ENCODE results near the gene FOXF2.

FOXF2 gene

DNA sequence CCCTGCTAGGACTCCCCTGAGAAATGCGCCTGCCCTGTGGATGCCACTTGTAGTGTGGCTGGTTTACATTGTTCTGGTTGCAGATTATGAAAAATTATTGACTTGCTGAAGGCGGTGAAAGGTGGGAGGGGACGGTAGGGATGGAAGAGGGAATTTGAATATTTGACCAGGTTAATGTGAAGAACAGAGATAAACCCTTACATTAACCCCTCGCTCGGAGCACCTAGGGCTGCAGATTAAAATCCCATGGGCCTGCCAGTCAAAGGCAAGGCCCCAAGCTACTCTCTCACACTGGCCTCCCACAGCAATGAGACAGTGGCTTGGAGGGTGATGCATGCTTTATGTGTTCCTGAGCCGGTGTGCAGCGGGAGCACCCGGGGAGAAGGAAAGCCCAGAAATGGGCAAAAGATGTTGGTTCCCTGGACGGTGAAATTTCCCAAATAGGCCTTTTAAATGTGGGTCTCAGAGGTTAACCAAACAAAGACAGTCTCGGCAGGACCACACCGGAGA is 2.5 kb downstream of the FOXF2 start:
- no peaks in the 10 kb centered on the region for H3K79me2 ChIP-seq (ENCODE audit: control insufficient read depth, insufficient read depth, low read length)
- H3K36me3 ChIP-seq (ENCODE audit: control insufficient read depth, insufficient read depth, low read length): no peaks in the 10 kb centered on the region
- H2BK120ac ChIP-seq (ENCODE audit: low read depth, low read length): no peak overlapping the region
- no peak for DNase-seq
- H3K4me1 ChIP-seq (ENCODE audit: control insufficient read depth, low read depth, low read length): no peaks in the 10 kb centered on the region
- H3K4ac ChIP-seq (ENCODE audit: low read depth, low read length): no peak overlapping the region
- no peak overlapping the region for H3K56ac ChIP-seq (ENCODE audit: low read length)
- H2BK15ac ChIP-seq (replicated peaks; ENCODE audit: low read depth): no peak overlapping the region
- WGBS (ENCODE audit: extremely low coverage, insufficient coverage, low lambda C conversion rate): no CpG with 5 or more reads among the region's 11 CpGs
- H3K4me2 ChIP-seq (ENCODE audit: low read length): no peak overlapping the region
- no peak overlapping the region for H2AK5ac ChIP-seq (ENCODE audit: low read length)
- peaks cover 74% of the 10 kb centered on the region for H3K27me3 ChIP-seq (ENCODE audit: insufficient read depth, low read length, poor library complexity)
- no peak overlapping the region for H3K9ac ChIP-seq (ENCODE audit: low read length)
- H3K23ac ChIP-seq (ENCODE audit: low read length): no peak overlapping the region
- H2BK5ac ChIP-seq (ENCODE audit: low read length): no peak overlapping the region
- H4K8ac ChIP-seq (ENCODE audit: low read depth, low read length): no peak overlapping the region
- no peaks in the 10 kb centered on the region for H3K79me1 ChIP-seq (ENCODE audit: low read length)
- no peak overlapping the region for H3K18ac ChIP-seq (ENCODE audit: low read length)
- no peak overlapping the region for H4K5ac ChIP-seq (ENCODE audit: low read length)
- no peak overlapping the region for H3K4me3 ChIP-seq (ENCODE audit: low read length)
- no peak overlapping the region for H3K27ac ChIP-seq (ENCODE audit: low read depth, low read length)

DNA sequence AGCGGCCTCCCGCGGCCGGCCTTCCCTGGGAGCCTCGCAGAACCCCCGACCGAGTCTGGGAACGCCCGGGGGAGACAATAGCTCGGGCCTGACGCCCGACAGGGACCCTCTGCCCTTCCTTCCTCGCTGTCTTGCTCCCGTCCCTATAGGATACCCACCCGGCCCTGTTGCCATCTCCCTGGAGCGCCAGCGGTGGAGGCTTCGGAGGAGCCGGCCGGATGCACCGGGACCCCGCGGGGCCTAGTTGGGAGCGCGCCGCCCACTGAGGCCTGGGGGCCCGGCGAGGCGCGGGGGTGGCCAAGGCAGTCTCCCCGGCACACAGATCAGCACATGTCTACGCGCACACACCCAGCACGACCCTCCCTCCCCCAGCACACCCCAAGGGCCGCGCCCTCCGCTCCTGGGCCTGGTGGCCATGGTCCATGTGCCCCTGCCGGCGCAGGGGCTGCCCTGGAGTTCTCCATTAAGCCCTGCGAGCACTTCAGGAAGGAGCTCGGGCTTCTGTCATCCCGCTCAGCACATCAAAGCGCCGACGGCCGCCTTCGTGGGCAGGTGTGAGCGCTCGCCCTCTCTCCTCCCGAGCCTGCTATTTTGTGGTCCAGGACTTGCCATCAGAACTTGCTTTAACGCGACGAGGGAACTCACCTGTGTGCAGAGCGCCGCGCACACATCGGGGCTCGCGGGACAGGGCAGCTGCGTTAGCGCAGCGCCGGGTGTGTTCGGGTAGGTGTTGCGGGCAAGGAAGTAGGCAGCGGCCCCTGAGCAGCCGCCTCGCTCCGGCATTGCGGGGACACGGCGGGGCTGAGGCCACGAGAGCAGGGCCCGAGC is 3.7 kb downstream of the FOXF2 start:
- no peak overlapping the region for H2BK5ac ChIP-seq (ENCODE audit: low read length)
- H4K5ac ChIP-seq (ENCODE audit: low read length): no peak overlapping the region
- H3K36me3 ChIP-seq (ENCODE audit: control insufficient read depth, insufficient read depth, low read length): no peaks in the 10 kb centered on the region
- no CpG with 5 or more reads among the region's 74 CpGs for WGBS (ENCODE audit: extremely low coverage, insufficient coverage, low lambda C conversion rate)
- H3K23ac ChIP-seq (ENCODE audit: low read length): peak overlapping the region; percentile 45
- H2BK120ac ChIP-seq (ENCODE audit: low read depth, low read length): no peak overlapping the region
- H3K27me3 ChIP-seq (ENCODE audit: insufficient read depth, low read length, poor library complexity): peaks cover 69% of the 10 kb centered on the region
- H3K79me2 ChIP-seq (ENCODE audit: control insufficient read depth, insufficient read depth, low read length): no peaks in the 10 kb centered on the region
- H2BK15ac ChIP-seq (replicated peaks; ENCODE audit: low read depth): no peak overlapping the region
- no peak overlapping the region for H3K4me3 ChIP-seq (ENCODE audit: low read length)
- H2AK5ac ChIP-seq (ENCODE audit: low read length): no peak overlapping the region
- no peaks in the 10 kb centered on the region for H3K79me1 ChIP-seq (ENCODE audit: low read length)
- no peaks in the 10 kb centered on the region for H3K4me1 ChIP-seq (ENCODE audit: control insufficient read depth, low read depth, low read length)
- no peak overlapping the region for H4K8ac ChIP-seq (ENCODE audit: low read depth, low read length)
- H3K56ac ChIP-seq (ENCODE audit: low read length): peak overlapping the region; percentile 60
- H3K9ac ChIP-seq (ENCODE audit: low read length): no peak overlapping the region
- no peak for DNase-seq
- no peak overlapping the region for H3K27ac ChIP-seq (ENCODE audit: low read depth, low read length)
- peak overlapping the region; percentile 27 for H3K4me2 ChIP-seq (ENCODE audit: low read length)
- no peak overlapping the region for H3K18ac ChIP-seq (ENCODE audit: low read length)
- no peak overlapping the region for H3K4ac ChIP-seq (ENCODE audit: low read depth, low read length)

DNA sequence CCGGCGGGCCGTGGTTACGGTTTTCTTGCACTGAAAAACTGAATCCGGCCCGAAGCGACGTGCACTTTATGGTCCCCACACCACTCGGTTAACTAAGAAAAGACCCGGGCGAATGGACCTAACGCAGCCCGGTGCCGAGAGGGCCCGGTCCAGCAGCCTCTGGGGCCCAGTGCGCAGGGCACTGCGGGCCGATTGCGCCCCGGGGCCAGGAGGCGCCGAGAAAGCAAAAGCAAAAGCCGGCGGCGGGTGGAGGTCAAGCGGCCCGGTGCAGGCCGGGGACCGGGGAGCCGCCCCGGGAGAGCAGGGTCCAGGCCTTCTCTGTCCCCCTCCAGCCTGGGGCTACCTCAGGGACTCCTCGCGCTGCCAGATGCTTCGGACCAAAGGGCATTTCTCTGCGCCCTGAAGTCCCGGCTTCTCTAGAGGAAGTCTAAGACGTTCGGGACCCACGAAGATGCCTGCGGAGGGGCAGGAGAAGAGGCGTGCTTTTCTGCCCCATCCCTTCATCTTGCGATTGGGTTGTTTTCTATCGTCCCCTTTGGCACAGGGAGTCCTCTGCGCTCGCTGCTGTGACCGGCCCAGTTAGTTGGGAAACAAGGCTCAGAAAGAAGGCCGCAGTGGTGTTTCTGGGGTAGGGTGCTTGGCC is 4.4 kb downstream of the FOXF2 start:
- Histone ChIP-seq H3K79me2 (ENCODE audit: control insufficient read depth, insufficient read depth, low read length) (no peaks in the 10 kb centered on the region), H3K9ac (ENCODE audit: low read length) (no peak overlapping the region), H3K27ac (ENCODE audit: low read depth, low read length) (no peak overlapping the region), H3K56ac (ENCODE audit: low read length) (no peak overlapping the region), H4K8ac (ENCODE audit: low read depth, low read length) (no peak overlapping the region), H3K23ac (ENCODE audit: low read length) (no peak overlapping the region), H3K4me2 (ENCODE audit: low read length) (no peak overlapping the region), H3K18ac (ENCODE audit: low read length) (no peak overlapping the region), H3K4ac (ENCODE audit: low read depth, low read length) (no peak overlapping the region), H2BK120ac (ENCODE audit: low read depth, low read length) (no peak overlapping the region), H2AK5ac (ENCODE audit: low read length) (no peak overlapping the region), H2BK15ac (replicated peaks; ENCODE audit: low read depth) (no peak overlapping the region), H3K4me3 (ENCODE audit: low read length) (no peak overlapping the region), H3K79me1 (ENCODE audit: low read length) (no peaks in the 10 kb centered on the region), H3K27me3 (ENCODE audit: insufficient read depth, low read length, poor library complexity) (peaks cover 63% of the 10 kb centered on the region), H3K36me3 (ENCODE audit: control insufficient read depth, insufficient read depth, low read length) (no peaks in the 10 kb centered on the region), H4K5ac (ENCODE audit: low read length) (no peak overlapping the region), H3K4me1 (ENCODE audit: control insufficient read depth, low read depth, low read length) (no peaks in the 10 kb centered on the region), H2BK5ac (ENCODE audit: low read length) (no peak overlapping the region)
- DNase-seq: no peak
- no CpG with 5 or more reads among the region's 47 CpGs for WGBS (ENCODE audit: extremely low coverage, insufficient coverage, low lambda C conversion rate)

DNA sequence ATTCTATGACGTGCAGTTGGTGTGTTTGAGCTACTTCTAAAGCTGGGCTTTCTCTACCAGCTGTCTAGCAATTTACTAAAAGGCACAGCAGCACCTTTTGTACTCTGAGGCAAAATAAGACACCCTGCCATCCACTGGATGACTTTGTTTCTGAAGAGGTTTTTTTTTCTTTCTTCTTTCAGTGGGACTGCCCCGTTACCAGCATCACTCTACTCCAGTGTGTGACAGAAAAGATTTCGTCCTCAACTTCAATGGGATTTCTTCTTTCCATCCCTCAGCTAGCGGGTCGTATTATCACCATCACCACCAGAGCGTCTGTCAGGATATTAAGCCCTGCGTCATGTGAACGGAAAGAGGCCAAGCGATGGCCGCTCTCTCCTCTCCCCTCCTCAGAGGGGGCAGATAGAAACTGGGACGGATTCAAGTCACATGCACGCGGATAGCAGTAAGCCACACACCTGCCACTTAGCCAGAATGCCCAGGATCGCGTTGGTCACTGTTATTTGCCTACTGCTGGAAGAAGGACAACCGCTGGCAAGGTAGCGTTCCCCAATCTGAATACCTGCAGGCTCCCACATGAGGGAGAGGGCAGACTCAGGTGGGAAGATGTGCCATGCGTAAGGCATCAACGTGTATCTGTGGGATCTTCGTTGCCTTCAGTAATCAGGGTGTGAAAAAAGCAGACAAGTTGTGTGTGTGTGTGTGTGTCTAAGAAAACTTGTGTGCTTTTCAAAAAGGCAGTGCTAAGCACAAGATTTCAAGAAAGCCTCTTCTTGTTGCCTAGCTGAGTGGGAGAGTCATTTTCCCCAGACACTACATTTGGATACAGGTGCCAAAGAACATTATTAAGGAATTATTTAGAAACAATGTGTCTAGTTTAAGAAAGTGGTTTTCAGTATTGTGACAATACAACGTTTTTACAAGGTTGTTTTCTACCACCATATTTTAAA is 5.4 kb downstream of the FOXF2 start:
- no peak overlapping the region for H3K9ac ChIP-seq (ENCODE audit: low read length)
- H3K4me1 ChIP-seq (ENCODE audit: control insufficient read depth, low read depth, low read length): no peaks in the 10 kb centered on the region
- no peak overlapping the region for H3K56ac ChIP-seq (ENCODE audit: low read length)
- H3K4ac ChIP-seq (ENCODE audit: low read depth, low read length): no peak overlapping the region
- peaks cover 62% of the 10 kb centered on the region for H3K27me3 ChIP-seq (ENCODE audit: insufficient read depth, low read length, poor library complexity)
- no peak for DNase-seq
- no CpG with 5 or more reads among the region's 21 CpGs for WGBS (ENCODE audit: extremely low coverage, insufficient coverage, low lambda C conversion rate)
- no peak overlapping the region for H3K4me2 ChIP-seq (ENCODE audit: low read length)
- H3K79me2 ChIP-seq (ENCODE audit: control insufficient read depth, insufficient read depth, low read length): no peaks in the 10 kb centered on the region
- H3K23ac ChIP-seq (ENCODE audit: low read length): no peak overlapping the region
- H2BK120ac ChIP-seq (ENCODE audit: low read depth, low read length): no peak overlapping the region
- no peak overlapping the region for H4K8ac ChIP-seq (ENCODE audit: low read depth, low read length)
- H3K79me1 ChIP-seq (ENCODE audit: low read length): no peaks in the 10 kb centered on the region
- H3K18ac ChIP-seq (ENCODE audit: low read length): no peak overlapping the region
- H2AK5ac ChIP-seq (ENCODE audit: low read length): no peak overlapping the region
- H2BK5ac ChIP-seq (ENCODE audit: low read length): no peak overlapping the region
- no peak overlapping the region for H3K27ac ChIP-seq (ENCODE audit: low read depth, low read length)
- H3K4me3 ChIP-seq (ENCODE audit: low read length): no peak overlapping the region
- no peaks in the 10 kb centered on the region for H3K36me3 ChIP-seq (ENCODE audit: control insufficient read depth, insufficient read depth, low read length)
- no peak overlapping the region for H2BK15ac ChIP-seq (replicated peaks; ENCODE audit: low read depth)
- no peak overlapping the region for H4K5ac ChIP-seq (ENCODE audit: low read length)

- Histone ChIP-seq H3K36me3 (ENCODE audit: control insufficient read depth, insufficient read depth, low read length) (no peaks in the 10 kb centered on the region), H2AK5ac (ENCODE audit: low read length) (no peak overlapping the region), H2BK15ac (replicated peaks; ENCODE audit: low read depth) (no peak overlapping the region), H3K56ac (ENCODE audit: low read length) (no peak overlapping the region), H3K27me3 (ENCODE audit: insufficient read depth, low read length, poor library complexity) (peaks cover 60% of the 10 kb centered on the region), H3K4me1 (ENCODE audit: control insufficient read depth, low read depth, low read length) (no peaks in the 10 kb centered on the region), H3K27ac (ENCODE audit: low read depth, low read length) (no peak overlapping the region), H3K4me3 (ENCODE audit: low read length) (no peak overlapping the region), H4K8ac (ENCODE audit: low read depth, low read length) (no peak overlapping the region), H3K79me2 (ENCODE audit: control insufficient read depth, insufficient read depth, low read length) (no peaks in the 10 kb centered on the region), H4K5ac (ENCODE audit: low read length) (no peak overlapping the region), H3K23ac (ENCODE audit: low read length) (no peak overlapping the region), H3K4me2 (ENCODE audit: low read length) (no peak overlapping the region), H2BK120ac (ENCODE audit: low read depth, low read length) (no peak overlapping the region), H3K18ac (ENCODE audit: low read length) (no peak overlapping the region), H3K4ac (ENCODE audit: low read depth, low read length) (no peak overlapping the region), H2BK5ac (ENCODE audit: low read length) (no peak overlapping the region), H3K9ac (ENCODE audit: low read length) (no peak overlapping the region), H3K79me1 (ENCODE audit: low read length) (no peaks in the 10 kb centered on the region)
- WGBS (ENCODE audit: extremely low coverage, insufficient coverage, low lambda C conversion rate): no CpG with 5 or more reads among the region's 4 CpGs
- no peak for DNase-seq
Measured at GRCh38 chr6:1395506-1395905, 6.1 kb downstream of the FOXF2 start.
